ENCODE data around the gene NFX1. TPM values are rescaled to one million over a fixed set of nuclear protein-coding genes. Genes with fewer than 3 reads are reported as not detected.
A peak's percentile ranks its signal among the peaks of the same experiment; 100 is the strongest.

The NFX1 gene
- total and polyA plus RNA-seq, 2 donors (not counting 1 experiment from before 2014, with no cell fraction given), result 67.6 to 76.3 TPM

- Histone ChIP-seq H3K27me3 (replicated peaks in 1 of 4; ENCODE audit: control extremely low read depth in 1 of 4, control insufficient read depth in 3 of 4, insufficient read depth in 4 of 4, low read length in 3 of 4) (no peaks in the 10 kb centered on the region), H3K9ac (ENCODE audit: low read length) (no peak overlapping the region), H3K4me2 (replicated peaks; ENCODE audit: low read depth, low read length, poor library complexity, severe bottlenecking) (no peak overlapping the region), H4K20me1 (ENCODE audit: control insufficient read depth, insufficient read depth, low read length, poor library complexity, severe bottlenecking) (no peaks in the 10 kb centered on the region), H3K4me3 (ENCODE audit: control extremely low read depth in 1 of 5, extremely low read depth in 1 of 5, insufficient read depth in 1 of 5, low read depth in 2 of 5, low read length in 4 of 5) (no peak overlapping the region), H3K9me3 (ENCODE audit: control extremely low read depth in 1 of 3, control insufficient read depth in 2 of 3, insufficient read depth in 1 of 3, low read length in 2 of 3) (no peaks in the 10 kb centered on the region), H3K79me2 (ENCODE audit: control insufficient read depth, insufficient read depth, low read length) (no peaks in the 10 kb centered on the region), H2AFZ (ENCODE audit: insufficient read depth, low read depth, low read length, poor library complexity, severe bottlenecking) (no peak overlapping the region), H3K27ac (ENCODE audit: low read length in 2 of 2) (no peak overlapping the region), H3K36me3 (replicated peaks in 1 of 2; ENCODE audit: control extremely low read depth in 1 of 2, control insufficient read depth in 1 of 2, extremely low read depth in 1 of 2, insufficient read depth in 2 of 2, low read length in 1 of 2) (no peaks in the 10 kb centered on the region), H3K4me1 (ENCODE audit: control insufficient read depth in 2 of 2, insufficient read depth in 2 of 2, low read length in 2 of 2) (no peaks in the 10 kb centered on the region)
- TF ChIP-seq CTCF (IDR thresholded peaks at IDR 0.05), result no peak
- TF ChIP-seq EZH2 (IDR thresholded peaks at IDR 0.05; ENCODE audit: borderline replicate concordance, insufficient read depth, low read depth, low read length, poor library complexity, severe bottlenecking), result no peak
- WGBS (ENCODE audit: insufficient coverage), result 87% methylated on average over 10 of the region's 13 CpGs
- DNase-seq (no peak), ATAC-seq (ENCODE audit: low read depth) (no peak)
- CTCF ChIA-PET, result interaction anchor here (0.6 to 3.8 kb wide), 5 partner anchors 39 to 141 kb away, joined by 3 to 21 read pairs (median 3); no protein-coding TSS in a partner anchor
- Mint-ChIP-seq H3K9me3 (ENCODE audit: insufficient read depth) (no peaks in the 10 kb centered on the region), H3K4me3 (no peak overlapping the region), H3K4me1 (no peaks in the 10 kb centered on the region), H3K27me3 (peaks cover 15% of the 10 kb centered on the region), H3K27ac (no peak overlapping the region)
- POLR2A ChIA-PET, result no interaction called here
- intact Hi-C loops (cut with micrococcal nuclease), result no loop called here
Measured at GRCh38 chr9:33414889-33415500, 124.7 kb downstream of the NFX1 start.

GRCh38 chr9:33415501-33416038 is 125.3 kb downstream of the NFX1 start:
- H2AFZ ChIP-seq (ENCODE audit: insufficient read depth, low read depth, low read length, poor library complexity, severe bottlenecking), result no peak overlapping the region
- TF ChIP-seq EZH2 (IDR thresholded peaks at IDR 0.05; ENCODE audit: borderline replicate concordance, insufficient read depth, low read depth, low read length, poor library complexity, severe bottlenecking) (no peak), CTCF (IDR thresholded peaks at IDR 0.05) (peak; percentile 47)
- H3K27me3 Mint-ChIP-seq, result peaks cover 15% of the 10 kb centered on the region
- POLR2A ChIA-PET, result no interaction called here
- H3K9me3 ChIP-seq (ENCODE audit: control extremely low read depth in 1 of 3, control insufficient read depth in 2 of 3, insufficient read depth in 1 of 3, low read length in 2 of 3), result no peaks in the 10 kb centered on the region
- H3K4me2 ChIP-seq (replicated peaks; ENCODE audit: low read depth, low read length, poor library complexity, severe bottlenecking), result no peak overlapping the region
- no peak overlapping the region for H3K27ac ChIP-seq (ENCODE audit: low read length in 2 of 2)
- CTCF ChIA-PET, result interaction anchor here (1.1 to 3.8 kb wide), 4 partner anchors 18 to 128 kb away, joined by 3 to 21 read pairs (median 7); no protein-coding TSS in a partner anchor
- H3K9ac ChIP-seq (ENCODE audit: low read length), result no peak overlapping the region
- H3K79me2 ChIP-seq (ENCODE audit: control insufficient read depth, insufficient read depth, low read length), result no peaks in the 10 kb centered on the region
- no peaks in the 10 kb centered on the region for H4K20me1 ChIP-seq (ENCODE audit: control insufficient read depth, insufficient read depth, low read length, poor library complexity, severe bottlenecking)
- 57% methylated on average over 8 of the region's 9 CpGs for WGBS (ENCODE audit: insufficient coverage)
- intact Hi-C loops (cut with micrococcal nuclease), result no loop called here
- no peaks in the 10 kb centered on the region for H3K36me3 ChIP-seq (replicated peaks in 1 of 2; ENCODE audit: control extremely low read depth in 1 of 2, control insufficient read depth in 1 of 2, extremely low read depth in 1 of 2, insufficient read depth in 2 of 2, low read length in 1 of 2)
- H3K27ac Mint-ChIP-seq, result no peak overlapping the region
- no peak overlapping the region for H3K4me3 ChIP-seq (ENCODE audit: control extremely low read depth in 1 of 5, extremely low read depth in 1 of 5, insufficient read depth in 1 of 5, low read depth in 2 of 5, low read length in 4 of 5)
- H3K4me3 Mint-ChIP-seq, result no peak overlapping the region
- no peaks in the 10 kb centered on the region for H3K27me3 ChIP-seq (replicated peaks in 1 of 4; ENCODE audit: control extremely low read depth in 1 of 4, control insufficient read depth in 3 of 4, insufficient read depth in 4 of 4, low read length in 3 of 4)
- H3K4me1 Mint-ChIP-seq, result no peaks in the 10 kb centered on the region
- ATAC-seq (ENCODE audit: low read depth) (no peak), DNase-seq (peak; percentile 51)
- H3K9me3 Mint-ChIP-seq (ENCODE audit: insufficient read depth), result no peaks in the 10 kb centered on the region
- H3K4me1 ChIP-seq (ENCODE audit: control insufficient read depth in 2 of 2, insufficient read depth in 2 of 2, low read length in 2 of 2), result no peaks in the 10 kb centered on the region
